Pancreas (tissue), 10 donors: ENCODE results near the gene FFAR3. TPM values are rescaled to one million over a fixed set of nuclear protein-coding genes. Genes with fewer than 3 reads are reported as not detected.
A peak's percentile ranks its signal among the peaks of the same experiment; 100 is the strongest.

Source experiments
- ATAC-seq, 4 donors: fragments of 200-7000 bp; cut with Tn5 transposase; one replicate each; pipeline versions ENCODE4 v1.8.0 to v1.9.1; 2020; ENCODE audit warnings: mild to moderate bottlenecking in 4 of 4, moderate library complexity in 4 of 4
- DNase-seq, 6 donors: peaks; one replicate each; pipeline ENCODE4 v3.0.0-alpha.2; 2020
- FAIRE-seq: peaks from 2 replicates; lab custom pipeline; 2012; peaks lifted over from hg19 to GRCh38; lab: Jason Lieb, UNC
- H3K27ac ChIP-seq, 4 donors: fragments of 200-600 bp; sonication (generic); 1 replicate in 3 of 4; 2 replicates in 1 of 4; pipeline versions ENCODE4 v1.5.0 to v1.8.0; 2020
- H3K27me3 ChIP-seq, 4 donors: fragments of 200-600 bp; one replicate each; pipeline ENCODE4 v1.8.0; 2021
- H3K36me3 ChIP-seq, 3 donors: fragments of 200-600 bp; sonication (generic) in 1 of 3; one replicate each; pipeline versions ENCODE4 v1.5.0 to v1.8.0; 2020 to 2021
- H3K4me1 ChIP-seq, 3 donors: fragments of 200-600 bp; one replicate each; pipeline ENCODE4 v1.8.0; 2021
- H3K4me3 ChIP-seq, 4 donors: fragments of 200-600 bp; sonication (generic) in 2 of 4; one replicate each; pipeline versions ENCODE4 v1.5.0 to v1.8.0; 2020 to 2021
- H3K9me3 ChIP-seq, 4 donors: fragments of 200-600 bp; one replicate each; pipeline ENCODE4 v1.8.0; 2021
- WGBS, 2 donors: extraction: QIAGEN DNeasy Blood & Tissue Kit; methylation state at CpG; one replicate each; pipeline ENCODE4 v1.1.7; 2013; 5-methylcytosine and 5-hydroxymethylcytosine counted together
- intact Hi-C, 3 donors: fragments of 100-400 bp; cut with DNase I; formaldehyde crosslinking; loops; one replicate each; pipeline versions ENCODE4 v1.11.1 to v1.14.2; 2022
- polyA plus RNA-seq, 2 donors: library from polyadenylated mRNA; stranded (reverse); fragments of 200-250 nt; gene quantifications; one replicate each; pipeline ENCODE4 v1.2.3, GENCODE V29; 2013
- total RNA-seq, 6 donors: library from RNA; stranded (reverse); fragmentation: NEBNext Ultra II Directional in 4 of 6; extraction: Animal tissue kit (Norgen Biotek cat#: 25700) in 4 of 6; gene quantifications; one replicate each; pipeline versions ENCODE4 v1.2.1 to v1.2.4, GENCODE V29; 2021 to 2023
- TF ChIP-seq, protein P1 (sequence below), 4 donors: fragments of 200-600 bp; sonication (generic) in 3 of 4; IDR thresholded peaks; one replicate each; pipeline versions ENCODE4 v1.5.0 to v1.8.0; 2021; ENCODE audit warnings: antibody characterized with exemption in 4 of 4
- donor health status: healthy with polysubstance abuse.
- donor health status: DM: no; HTN: no; CAD: no; lungs with moderate emphysema.
- donor health status: DM: no; HTN: no; CAD: no.
- donor health status: control.
- donor health status: control.
- donor health status: Bipolar disorder and iron deficiency.
- donor health status: DM: yes; HTN: yes; CAD: no.
- donor health status: DM: no; HTN: no; CAD: no.
- donor health status: DM: no; HTN: no; CAD: no.
- donor health status: DM: yes; HTN: yes; CAD: no.

Gene FFAR3
- total RNA-seq, result under 1 TPM in 5 of 6 donors, not detected in 1; 0.09 to 0.37 (median 0.26) TPM
- polyA plus RNA-seq, result 1 to 10 TPM; 1.5 to 2.7 TPM

DNA sequence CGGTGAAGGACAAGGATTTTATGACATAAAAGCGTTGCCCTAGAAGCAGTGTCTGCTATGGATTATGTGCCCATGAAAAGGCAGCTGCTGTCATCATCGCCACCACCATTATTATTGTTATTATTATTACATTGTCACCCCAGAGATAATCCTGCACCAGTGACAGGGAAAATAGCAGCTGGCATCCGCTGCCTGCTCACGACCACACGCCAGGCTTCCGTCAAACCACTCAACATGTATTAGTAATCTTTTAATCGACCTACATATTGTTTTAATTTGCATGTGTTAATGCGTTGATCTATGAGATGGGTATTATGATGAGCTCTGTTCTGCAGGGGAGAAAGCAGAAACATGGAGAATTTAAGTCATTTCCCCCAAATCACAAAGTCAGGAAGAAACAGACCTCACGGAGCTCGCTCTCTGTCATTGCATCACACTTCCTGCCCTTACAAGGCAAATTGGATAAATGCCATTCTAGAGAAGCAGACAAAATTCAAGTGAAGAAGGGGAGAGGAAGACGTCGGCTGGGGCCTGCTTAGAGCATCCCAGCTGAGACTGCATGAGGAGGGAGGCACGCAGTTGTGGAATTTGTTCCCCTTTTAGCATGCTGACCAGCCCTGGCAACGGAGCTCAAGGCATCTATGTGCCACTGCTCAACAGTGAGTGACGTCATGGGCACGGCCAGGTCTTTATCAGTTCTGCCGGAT, at the start of gene FFAR3:
FFAR3 (plus strand) TSS at position 594 of the 707 bp plus-strand sequence. CDS start 431 bp downstream, outside the sequence.
- intact Hi-C loops, result no loop called here
- Histone ChIP-seq H3K27me3 (no peaks in the 10 kb centered on the region), H3K4me1 (peaks cover 0 to 4% (median 0%) of the 10 kb centered on the region in 3 donors), H3K27ac (no peak within 1 kb of the TSS), H3K4me3 (no peak within 1 kb of the TSS), H3K9me3 (no peaks in the 10 kb centered on the region), H3K36me3 (no peaks in the 10 kb centered on the region)
- 34 to 54% methylated on average over 18 of the region's 18 CpGs for WGBS, 2 donors
- FAIRE-seq (no peak), ATAC-seq (peak; percentile 68 to 74 (median 73)), DNase-seq (peak in 4 of 6 donors; percentile 51 to 67 (median 55))
- TF ChIP-seq, protein P1, sequence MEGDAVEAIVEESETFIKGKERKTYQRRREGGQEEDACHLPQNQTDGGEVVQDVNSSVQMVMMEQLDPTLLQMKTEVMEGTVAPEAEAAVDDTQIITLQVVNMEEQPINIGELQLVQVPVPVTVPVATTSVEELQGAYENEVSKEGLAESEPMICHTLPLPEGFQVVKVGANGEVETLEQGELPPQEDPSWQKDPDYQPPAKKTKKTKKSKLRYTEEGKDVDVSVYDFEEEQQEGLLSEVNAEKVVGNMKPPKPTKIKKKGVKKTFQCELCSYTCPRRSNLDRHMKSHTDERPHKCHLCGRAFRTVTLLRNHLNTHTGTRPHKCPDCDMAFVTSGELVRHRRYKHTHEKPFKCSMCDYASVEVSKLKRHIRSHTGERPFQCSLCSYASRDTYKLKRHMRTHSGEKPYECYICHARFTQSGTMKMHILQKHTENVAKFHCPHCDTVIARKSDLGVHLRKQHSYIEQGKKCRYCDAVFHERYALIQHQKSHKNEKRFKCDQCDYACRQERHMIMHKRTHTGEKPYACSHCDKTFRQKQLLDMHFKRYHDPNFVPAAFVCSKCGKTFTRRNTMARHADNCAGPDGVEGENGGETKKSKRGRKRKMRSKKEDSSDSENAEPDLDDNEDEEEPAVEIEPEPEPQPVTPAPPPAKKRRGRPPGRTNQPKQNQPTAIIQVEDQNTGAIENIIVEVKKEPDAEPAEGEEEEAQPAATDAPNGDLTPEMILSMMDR (IDR thresholded peaks at IDR 0.05), result no peak

GRCh38 chr19:35308910-35309309, 49.4 kb upstream of the FFAR3 start:
- WGBS, 2 donors, result 78 to 83% methylated on average over 7 of the region's 7 CpGs

DNA sequence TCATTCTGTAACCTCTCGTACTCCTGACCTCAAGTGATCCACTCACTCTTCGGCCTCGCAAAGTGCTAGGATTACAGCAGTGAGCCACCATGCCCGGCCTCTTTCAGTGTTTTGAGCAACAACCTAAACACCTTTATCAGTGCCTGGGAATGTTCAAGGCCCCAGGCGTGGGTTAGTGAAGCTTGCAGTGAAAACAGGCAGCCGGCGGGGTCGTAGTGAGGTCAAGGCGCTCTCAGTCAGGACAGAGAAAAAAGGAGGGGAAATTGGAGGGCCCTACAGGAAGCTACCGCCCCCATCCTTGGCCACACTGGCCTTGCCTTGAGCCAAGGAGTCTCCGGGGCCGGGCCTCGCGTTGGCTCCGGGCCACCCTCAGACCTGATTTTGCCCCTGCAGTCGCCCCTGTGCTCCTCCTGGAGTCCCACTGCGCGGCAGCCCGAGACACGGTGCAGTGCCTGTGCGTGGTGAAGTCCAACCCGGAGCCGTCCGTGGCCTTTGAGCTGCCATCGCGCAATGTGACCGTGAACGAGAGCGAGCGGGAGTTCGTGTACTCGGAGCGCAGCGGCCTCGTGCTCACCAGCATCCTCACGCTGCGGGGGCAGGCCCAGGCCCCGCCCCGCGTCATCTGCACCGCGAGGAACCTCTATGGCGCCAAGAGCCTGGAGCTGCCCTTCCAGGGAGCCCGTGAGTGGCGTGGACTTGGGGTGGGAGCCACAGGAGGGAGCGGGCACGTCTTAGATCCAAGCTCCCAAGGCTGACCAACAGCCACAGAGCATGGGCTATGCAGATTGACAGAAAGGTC, 48.6 kb upstream of the FFAR3 start:
- FAIRE-seq (no peak), ATAC-seq (peak; percentile 79 to 91 (median 86)), DNase-seq (peak; percentile 51 to 77 (median 70))
- WGBS, 2 donors, result 58 to 59% methylated on average over 46 to 47 of the region's 47 CpGs
- Histone ChIP-seq H3K36me3 (no peaks in the 10 kb centered on the region), H3K9me3 (no peaks in the 10 kb centered on the region), H3K4me1 (peaks cover 0 to 8% (median 5%) of the 10 kb centered on the region in 3 donors), H3K4me3 (no peak overlapping the region), H3K27me3 (no peaks in the 10 kb centered on the region), H3K27ac (peak overlapping the region in 1 of 4 donors; percentile 34)
- intact Hi-C loops, result no loop called here
- TF ChIP-seq, protein P1 (IDR thresholded peaks at IDR 0.05), result no peak

More at GRCh38 chr19:35308910-35309309, 49.4 kb upstream of the FFAR3 start:
- intact Hi-C loops, result no loop called here
- no peak for DNase-seq
- ATAC-seq, result no peak
- Histone ChIP-seq H3K27ac (peak overlapping the region in 1 of 4 donors; percentile 34), H3K36me3 (no peaks in the 10 kb centered on the region), H3K4me1 (peaks cover 0 to 8% (median 5%) of the 10 kb centered on the region in 3 donors), H3K9me3 (no peaks in the 10 kb centered on the region), H3K27me3 (no peaks in the 10 kb centered on the region), H3K4me3 (no peak overlapping the region)
- no peak for FAIRE-seq
- TF ChIP-seq, protein P1 (IDR thresholded peaks at IDR 0.05), result no peak

DNA sequence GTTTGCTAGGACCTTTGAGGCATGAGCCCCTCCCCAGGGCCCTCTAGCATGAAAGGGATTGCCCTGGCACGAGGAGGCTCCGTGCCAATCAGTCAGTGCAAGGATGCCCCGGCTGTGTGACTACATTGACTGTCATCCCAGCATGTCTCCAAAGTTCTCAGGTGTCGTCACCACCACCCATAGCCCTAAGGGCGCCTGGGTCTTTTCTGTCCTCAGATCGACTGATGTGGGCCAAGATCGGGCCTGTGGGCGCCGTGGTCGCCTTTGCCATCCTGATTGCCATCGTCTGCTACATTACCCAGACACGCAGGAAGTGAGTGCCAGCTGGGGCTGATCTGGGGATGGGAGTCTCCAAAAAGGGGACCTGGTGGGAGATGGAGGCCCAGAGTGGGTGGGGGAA, 47.9 kb upstream of the FFAR3 start:
- ATAC-seq, result no peak
- no peaks in the 10 kb centered on the region for H3K27me3 ChIP-seq
- peaks cover 0 to 8% (median 5%) of the 10 kb centered on the region in 3 donors for H3K4me1 ChIP-seq
- H3K27ac ChIP-seq, result no peak overlapping the region
- 94% methylated on average over 12 of the region's 12 CpGs for WGBS, 2 donors
- no peak overlapping the region for H3K4me3 ChIP-seq
- DNase-seq, result no peak
- FAIRE-seq, result no peak
- TF ChIP-seq, protein P1 (IDR thresholded peaks at IDR 0.05), result no peak
- H3K36me3 ChIP-seq, result no peaks in the 10 kb centered on the region
- no peaks in the 10 kb centered on the region for H3K9me3 ChIP-seq
- intact Hi-C loops, result no loop called here
